HL-60 (cell line): ENCODE measurements around the gene GNB2.
"Not testable (repeated sequence)": the region's sequence is repeated elsewhere in the genome, so short reads cannot be mapped to it uniquely, and the experiment has no call there.

ENCODE experiments used
- DNase-seq, 2 experiments: peaks; one replicate each; pipeline ENCODE4 v3.0.0-alpha.2; 2010 to 2020; ENCODE audit warnings: low read depth in 1 of 2, low spot score in 1 of 2
- H3K27ac ChIP-seq: fragments of 250-450 bp; sonication (Bioruptor Pico); replicated peaks from 2 replicates; pipeline ENCODE4 v1.5.1; 2020; ENCODE audit warnings: mild to moderate bottlenecking, moderate library complexity
- H3K27me3 ChIP-seq: fragments of 250-450 bp; sonication (Bioruptor Pico); 2 replicates; pipeline ENCODE4 v1.5.1; 2021; ENCODE audit warnings: mild to moderate bottlenecking, moderate library complexity; ENCODE audit not compliant: insufficient read depth, poor library complexity, severe bottlenecking
- H3K4me3 ChIP-seq: replicated peaks from 2 replicates; pipeline ENCODE4 v1.5.1; 2011; ENCODE audit warnings: mild to moderate bottlenecking, control low read depth, low read length; ENCODE audit not compliant: insufficient read depth
- CTCF ChIP-seq: IDR thresholded peaks from one replicate; pipeline ENCODE4 v1.5.1; 2011; ENCODE audit warnings: low read length, control low read depth, inconsistent platforms; ENCODE audit not compliant: insufficient read depth
- GABPA ChIP-seq: IDR thresholded peaks from 2 replicates; pipeline ENCODE4 v1.6.1; 2012; ENCODE audit warnings: low read depth
- POLR2AphosphoS5 ChIP-seq: IDR thresholded peaks from 2 replicates; pipeline ENCODE4 v1.6.1; 2012; ENCODE audit warnings: low read depth
- REST ChIP-seq: IDR thresholded peaks from 2 replicates; pipeline ENCODE4 v1.6.1; 2012; ENCODE audit warnings: low read depth; ENCODE audit not compliant: insufficient replicate concordance
- SPI1 ChIP-seq: IDR thresholded peaks from 2 replicates; pipeline ENCODE4 v1.6.1; 2012; ENCODE audit warnings: low read depth, mild to moderate bottlenecking, borderline replicate concordance

Gene GNB2

GRCh38 chr7:100722480-100723212, 49.1 kb downstream of the GNB2 start:
- no peak overlapping the region for H3K4me3 ChIP-seq
- H3K27me3 ChIP-seq = peaks cover 19% of the 10 kb centered on the region
- DNase-seq = no peak
- H3K27ac ChIP-seq = no peak overlapping the region
- TF ChIP-seq CTCF (no peak), GABPA (no peak), REST (no peak), POLR2AphosphoS5 (no peak), SPI1 (no peak)

- H3K27me3 ChIP-seq = peaks cover 19% of the 10 kb centered on the region
- no peak for TF ChIP-seq CTCF
- TF ChIP-seq GABPA = no peak
- no peak for TF ChIP-seq REST
- no peak for DNase-seq
- H3K4me3 ChIP-seq = no peak overlapping the region
- no peak overlapping the region for H3K27ac ChIP-seq
Observed at GRCh38 chr7:100723732-100724275, 50.3 kb downstream of the GNB2 start.

GRCh38 chr7:100724364-100724763, 50.8 kb downstream of the GNB2 start:
- not testable (repeated sequence) for H3K4me3 ChIP-seq, H3K27ac ChIP-seq, DNase-seq
- peaks cover 19% of the 10 kb centered on the region for H3K27me3 ChIP-seq

GRCh38 chr7:100726996-100727761, 53.6 kb downstream of the GNB2 start:
- Histone ChIP-seq H3K27me3 (no peaks in the 10 kb centered on the region), H3K27ac (no peak overlapping the region), H3K4me3 (no peak overlapping the region)
- no peak for DNase-seq
- TF ChIP-seq CTCF = no peak
- no peak for TF ChIP-seq REST
- no peak for TF ChIP-seq POLR2AphosphoS5
- no peak for TF ChIP-seq GABPA
- no peak for TF ChIP-seq SPI1
